ENCODE results near the gene UMODL1. TPM values are rescaled to one million over a fixed set of nuclear protein-coding genes. Genes with fewer than 3 reads are reported as not detected.

The UMODL1 gene
- total and polyA plus RNA-seq, 2 experiments from 2014 or later = 0.15 to 0.47 TPM

DNA sequence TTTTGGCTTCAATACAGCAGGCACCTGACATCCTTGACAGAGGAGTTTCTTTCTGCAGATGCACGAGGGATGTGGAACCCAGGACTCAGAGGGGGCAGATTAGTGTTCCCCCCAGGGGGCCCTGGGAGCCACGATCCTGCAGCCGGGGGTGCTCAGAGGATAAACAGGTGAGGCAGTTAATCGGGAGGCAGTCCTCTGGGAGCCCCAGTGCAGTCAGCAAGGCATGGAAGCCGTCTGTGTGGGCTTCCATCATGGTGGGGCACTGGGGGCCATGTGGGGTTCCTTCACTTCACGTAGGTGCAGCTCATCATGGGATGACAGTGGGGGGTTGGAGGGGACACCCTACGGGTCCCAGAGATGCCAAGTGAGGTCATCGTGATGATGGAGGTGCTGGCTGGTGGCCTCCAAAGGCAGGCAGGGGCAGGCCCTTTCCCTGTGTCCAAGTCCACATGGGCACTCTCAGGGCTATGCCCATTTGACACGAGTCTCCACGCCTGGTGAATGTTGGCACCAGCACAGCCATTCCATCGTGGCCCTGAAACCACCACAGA is 88.5 kb downstream of the UMODL1 start:
- Histone ChIP-seq H3K4me3 (no peak overlapping the region), H3K9me2 (replicated peaks; ENCODE audit: insufficient read depth) (no peaks in the 10 kb centered on the region), H3K4me1 (ENCODE audit: insufficient read depth) (peaks cover 9% of the 10 kb centered on the region), H3K79me2 (no peaks in the 10 kb centered on the region), H3K9me3 (ENCODE audit: low read depth) (no peaks in the 10 kb centered on the region), H3K4me2 (no peak overlapping the region), H3K36me3 (replicated peaks; ENCODE audit: insufficient read depth, low read depth) (no peaks in the 10 kb centered on the region), H3K27me3 (no peaks in the 10 kb centered on the region), H3K27ac (no peak overlapping the region), H4K20me1 (ENCODE audit: insufficient read depth, poor library complexity, severe bottlenecking) (no peaks in the 10 kb centered on the region), H2AFZ (no peak overlapping the region)
- no peak for TF ChIP-seq EZH2 (IDR thresholded peaks at IDR 0.05; ENCODE audit: borderline replicate concordance)
- TF ChIP-seq CTCF (IDR thresholded peaks at IDR 0.05; ENCODE audit: poor library complexity) = no peak
- no peak for TF ChIP-seq EZH2phosphoT487 (IDR thresholded peaks at IDR 0.05; ENCODE audit: low read depth, severe bottlenecking, unreplicated experiment)
- WGBS (ENCODE audit: low lambda C conversion rate, missing lambda C conversion rate) = 86% methylated on average over 11 of the region's 11 CpGs
- DNase-seq (ENCODE audit: low spot score) = no peak

- Histone ChIP-seq H4K20me1 (ENCODE audit: insufficient read depth, poor library complexity, severe bottlenecking) (no peaks in the 10 kb centered on the region), H3K4me1 (ENCODE audit: insufficient read depth) (peaks cover 10% of the 10 kb centered on the region), H3K27me3 (no peaks in the 10 kb centered on the region), H3K4me2 (no peak overlapping the region), H3K79me2 (no peaks in the 10 kb centered on the region), H3K4me3 (no peak overlapping the region), H3K9me3 (ENCODE audit: low read depth) (no peaks in the 10 kb centered on the region), H3K27ac (no peak overlapping the region), H2AFZ (no peak overlapping the region), H3K36me3 (replicated peaks; ENCODE audit: insufficient read depth, low read depth) (no peaks in the 10 kb centered on the region), H3K9me2 (replicated peaks; ENCODE audit: insufficient read depth) (no peaks in the 10 kb centered on the region)
- no peak for DNase-seq (ENCODE audit: low spot score)
- WGBS (ENCODE audit: low lambda C conversion rate, missing lambda C conversion rate) = 95% methylated on average over 22 of the region's 25 CpGs
- TF ChIP-seq EZH2 (IDR thresholded peaks at IDR 0.05; ENCODE audit: borderline replicate concordance) (no peak), EZH2phosphoT487 (IDR thresholded peaks at IDR 0.05; ENCODE audit: low read depth, severe bottlenecking, unreplicated experiment) (no peak), CTCF (IDR thresholded peaks at IDR 0.05; ENCODE audit: poor library complexity) (no peak)
These were observed 89.1 kb downstream of the UMODL1 start for GRCh38 chr21:42160111-42160721.

DNA sequence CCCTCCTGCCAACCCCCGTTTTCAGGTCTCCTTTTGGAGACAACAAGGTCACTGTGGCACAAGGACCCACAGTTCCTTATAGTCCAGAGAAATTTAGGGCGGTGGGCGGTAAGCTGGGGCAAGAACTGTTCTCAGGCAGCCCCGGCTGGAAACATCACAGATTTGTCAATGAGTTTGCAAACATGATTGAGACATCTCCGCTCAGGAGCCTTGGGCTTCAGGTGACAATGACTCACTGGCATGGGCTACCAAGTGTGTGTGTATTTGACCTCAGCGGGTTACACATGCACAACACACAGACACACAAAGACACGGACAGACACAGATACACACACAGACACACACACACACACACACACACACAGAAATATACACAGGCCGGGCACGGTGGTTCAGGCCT is 89.6 kb downstream of the UMODL1 start:
- no peak for DNase-seq (ENCODE audit: low spot score)
- H3K36me3 ChIP-seq (replicated peaks; ENCODE audit: insufficient read depth, low read depth) = no peaks in the 10 kb centered on the region
- WGBS (ENCODE audit: low lambda C conversion rate, missing lambda C conversion rate) = 85% methylated on average over 9 of the region's 9 CpGs

More for the DNA sequence above, 89.6 kb downstream of the UMODL1 start:
- no peak overlapping the region for H3K4me2 ChIP-seq
- no peaks in the 10 kb centered on the region for H3K79me2 ChIP-seq
- H4K20me1 ChIP-seq (ENCODE audit: insufficient read depth, poor library complexity, severe bottlenecking) = no peaks in the 10 kb centered on the region
- H3K4me1 ChIP-seq (ENCODE audit: insufficient read depth) = peaks cover 10% of the 10 kb centered on the region
- TF ChIP-seq EZH2 (IDR thresholded peaks at IDR 0.05; ENCODE audit: borderline replicate concordance) (no peak), CTCF (IDR thresholded peaks at IDR 0.05; ENCODE audit: poor library complexity) (no peak)
- no peaks in the 10 kb centered on the region for H3K9me2 ChIP-seq (replicated peaks; ENCODE audit: insufficient read depth)
- no peaks in the 10 kb centered on the region for H3K9me3 ChIP-seq (ENCODE audit: low read depth)
- H3K27ac ChIP-seq = no peak overlapping the region
- H3K27me3 ChIP-seq = no peaks in the 10 kb centered on the region
- H3K4me3 ChIP-seq = no peak overlapping the region
- no peak overlapping the region for H2AFZ ChIP-seq
